Embryonic facial prominence (tissue), 1 donor: ENCODE measurements around the gene AMBP.

Experiments used
- DNase-seq: peaks from one replicate; pipeline ENCODE4 v3.0.0-alpha.2; 2016; ENCODE audit errors: extremely low spot score

AMBP gene

GRCh38 chr9:114075602-114076001 is 2.5 kb downstream of the AMBP start:
- DNase-seq, result no peak

GRCh38 chr9:114072184-114073140 is 5.6 kb downstream of the AMBP start:
- no peak for DNase-seq

- DNase-seq, result no peak
Measured at GRCh38 chr9:114071197-114071795, 6.8 kb downstream of the AMBP start.

- no peak for DNase-seq
Measured at GRCh38 chr9:114070188-114071103, 7.7 kb downstream of the AMBP start.

- DNase-seq, result no peak
Measured at GRCh38 chr9:114069476-114070187, 8.5 kb downstream of the AMBP start.

- DNase-seq, result no peak
Measured at GRCh38 chr9:114065304-114065703, 12.8 kb downstream of the AMBP start.

- DNase-seq, result no peak
Measured at GRCh38 chr9:114061830-114062474, 16.1 kb downstream of the AMBP start.

GRCh38 chr9:114061292-114061691 is 16.8 kb downstream of the AMBP start:
- DNase-seq, result no peak

GRCh38 chr9:114060711-114061110 is 17.4 kb downstream of the AMBP start:
- DNase-seq, result no peak

- DNase-seq, result no peak
Measured at GRCh38 chr9:114060070-114060469, 18.0 kb downstream of the AMBP start.

- DNase-seq, result no peak
Measured at GRCh38 chr9:114059047-114059803, 18.9 kb downstream of the AMBP start.

GRCh38 chr9:114058688-114059046 is 19.4 kb downstream of the AMBP start:
- DNase-seq, result no peak

- no peak for DNase-seq
Measured at GRCh38 chr9:114057161-114057885, 20.8 kb downstream of the AMBP start.

- DNase-seq, result no peak
Measured at GRCh38 chr9:114056527-114056926, 21.6 kb downstream of the AMBP start.

GRCh38 chr9:114055894-114056293 is 22.2 kb downstream of the AMBP start:
- DNase-seq, result no peak

- no peak for DNase-seq
Measured at GRCh38 chr9:114055061-114055460, 23.0 kb downstream of the AMBP start.

GRCh38 chr9:114054191-114054690 is 23.9 kb downstream of the AMBP start:
- DNase-seq, result no peak

- no peak for DNase-seq
Measured at GRCh38 chr9:114053246-114054005, 24.7 kb downstream of the AMBP start.

GRCh38 chr9:114051706-114052105 is 26.4 kb downstream of the AMBP start:
- no peak for DNase-seq
